Measurements from ENCODE around the gene KLHL10.

KLHL10 gene

DNA sequence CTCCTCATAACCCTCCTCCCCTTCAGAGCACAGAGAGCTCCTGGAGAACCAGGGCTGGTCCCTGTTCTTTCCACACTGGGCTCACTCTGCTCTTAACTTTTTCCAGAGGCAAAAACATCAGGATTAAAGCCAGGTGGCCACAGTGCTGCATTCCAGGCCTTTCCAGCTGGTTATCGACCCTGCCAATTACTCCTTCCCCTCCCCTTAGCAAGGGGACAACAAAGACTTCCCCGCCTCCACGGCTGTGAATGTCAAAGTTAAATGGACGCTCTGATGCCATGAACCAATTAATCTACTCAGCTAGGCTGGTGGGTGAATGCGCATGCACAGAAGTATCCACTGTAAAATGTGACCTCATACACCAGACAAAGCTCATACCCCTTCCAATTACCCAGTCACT, 58.0 kb downstream of the KLHL10 start:
- DNase-seq (ENCODE audit: low read depth in 2 of 2): no peak

DNA sequence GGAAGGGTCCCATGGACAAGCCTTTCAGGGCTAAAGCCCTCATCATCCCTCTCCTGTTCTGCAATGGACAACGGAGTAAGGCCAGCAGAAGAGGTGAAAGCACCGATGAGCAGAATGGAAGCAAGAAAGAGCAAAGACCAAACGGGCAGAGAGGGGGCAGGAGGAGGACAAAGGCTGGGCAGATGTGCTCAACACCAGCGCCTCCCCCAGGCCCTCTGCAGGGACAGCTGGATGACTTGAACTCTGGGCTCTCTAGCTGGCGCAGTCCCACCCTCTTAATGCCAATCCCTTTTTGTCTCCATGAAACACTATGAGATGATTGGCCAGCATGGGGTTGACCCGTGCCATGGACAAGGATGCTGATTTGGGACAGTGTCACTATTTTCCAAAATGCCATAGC, 59.1 kb downstream of the KLHL10 start:
- DNase-seq (ENCODE audit: low read depth in 2 of 2): no peak
